Measurements from ENCODE around the gene HYDIN. TPM values are rescaled to one million over a fixed set of nuclear protein-coding genes. Genes with fewer than 3 reads are reported as not detected.

HYDIN gene
- total and polyA plus RNA-seq, 2 experiments from 2014 or later: 0.04 to 0.67 TPM

GRCh38 chr16:71264299-71264698 lies 33.8 kb upstream of the HYDIN start:
- Histone ChIP-seq H3K4me1 (ENCODE audit: insufficient read depth) (no peaks in the 10 kb centered on the region), H3K36me3 (replicated peaks; ENCODE audit: insufficient read depth, low read depth) (no peaks in the 10 kb centered on the region), H3K4me2 (no peak overlapping the region), H3K27me3 (no peaks in the 10 kb centered on the region), H3K9me2 (replicated peaks; ENCODE audit: insufficient read depth) (no peaks in the 10 kb centered on the region), H3K9me3 (ENCODE audit: low read depth) (no peaks in the 10 kb centered on the region), H3K27ac (no peak overlapping the region), H3K4me3 (no peak overlapping the region), H3K79me2 (no peaks in the 10 kb centered on the region), H2AFZ (no peak overlapping the region), H4K20me1 (ENCODE audit: insufficient read depth, poor library complexity, severe bottlenecking) (no peaks in the 10 kb centered on the region)
- 64% methylated on average over 3 of the region's 3 CpGs for WGBS (ENCODE audit: low lambda C conversion rate, missing lambda C conversion rate)
- no peak for TF ChIP-seq EZH2 (IDR thresholded peaks at IDR 0.05; ENCODE audit: borderline replicate concordance)
- no peak for TF ChIP-seq CTCF (IDR thresholded peaks at IDR 0.05; ENCODE audit: poor library complexity)
- TF ChIP-seq EZH2phosphoT487 (IDR thresholded peaks at IDR 0.05; ENCODE audit: low read depth, severe bottlenecking, unreplicated experiment): no peak
- DNase-seq (ENCODE audit: low spot score): no peak

- H3K36me3 ChIP-seq (replicated peaks; ENCODE audit: insufficient read depth, low read depth): no peaks in the 10 kb centered on the region
- no peaks in the 10 kb centered on the region for H3K9me3 ChIP-seq (ENCODE audit: low read depth)
- no peaks in the 10 kb centered on the region for H3K27me3 ChIP-seq
- no peak overlapping the region for H3K4me2 ChIP-seq
- TF ChIP-seq CTCF (IDR thresholded peaks at IDR 0.05; ENCODE audit: poor library complexity) (no peak), EZH2phosphoT487 (IDR thresholded peaks at IDR 0.05; ENCODE audit: low read depth, severe bottlenecking, unreplicated experiment) (no peak), EZH2 (IDR thresholded peaks at IDR 0.05; ENCODE audit: borderline replicate concordance) (no peak)
- H3K27ac ChIP-seq: no peak overlapping the region
- H3K4me1 ChIP-seq (ENCODE audit: insufficient read depth): no peaks in the 10 kb centered on the region
- no peak for DNase-seq (ENCODE audit: low spot score)
- H2AFZ ChIP-seq: no peak overlapping the region
- no peaks in the 10 kb centered on the region for H3K9me2 ChIP-seq (replicated peaks; ENCODE audit: insufficient read depth)
- no peak overlapping the region for H3K4me3 ChIP-seq
- no peaks in the 10 kb centered on the region for H3K79me2 ChIP-seq
- WGBS (ENCODE audit: low lambda C conversion rate, missing lambda C conversion rate): 86% methylated on average over 3 of the region's 3 CpGs
- H4K20me1 ChIP-seq (ENCODE audit: insufficient read depth, poor library complexity, severe bottlenecking): no peaks in the 10 kb centered on the region
Measured at GRCh38 chr16:71263582-71263981, 33.1 kb upstream of the HYDIN start.

- 89% methylated on average over 5 of the region's 5 CpGs for WGBS (ENCODE audit: low lambda C conversion rate, missing lambda C conversion rate)
- Histone ChIP-seq H3K4me3 (no peak overlapping the region), H3K9me3 (ENCODE audit: low read depth) (no peaks in the 10 kb centered on the region), H4K20me1 (ENCODE audit: insufficient read depth, poor library complexity, severe bottlenecking) (no peaks in the 10 kb centered on the region), H3K79me2 (no peaks in the 10 kb centered on the region), H3K36me3 (replicated peaks; ENCODE audit: insufficient read depth, low read depth) (no peaks in the 10 kb centered on the region), H2AFZ (no peak overlapping the region), H3K4me2 (no peak overlapping the region), H3K9me2 (replicated peaks; ENCODE audit: insufficient read depth) (no peaks in the 10 kb centered on the region), H3K27ac (no peak overlapping the region), H3K27me3 (peaks cover 4% of the 10 kb centered on the region), H3K4me1 (ENCODE audit: insufficient read depth) (no peaks in the 10 kb centered on the region)
- no peak for TF ChIP-seq EZH2phosphoT487 (IDR thresholded peaks at IDR 0.05; ENCODE audit: low read depth, severe bottlenecking, unreplicated experiment)
- no peak for TF ChIP-seq EZH2 (IDR thresholded peaks at IDR 0.05; ENCODE audit: borderline replicate concordance)
- no peak for TF ChIP-seq CTCF (IDR thresholded peaks at IDR 0.05; ENCODE audit: poor library complexity)
- no peak for DNase-seq (ENCODE audit: low spot score)
Measured at GRCh38 chr16:71262391-71262790, 31.9 kb upstream of the HYDIN start.

- no peaks in the 10 kb centered on the region for H3K36me3 ChIP-seq (replicated peaks; ENCODE audit: insufficient read depth, low read depth)
- peaks cover 4% of the 10 kb centered on the region for H3K27me3 ChIP-seq
- no peaks in the 10 kb centered on the region for H4K20me1 ChIP-seq (ENCODE audit: insufficient read depth, poor library complexity, severe bottlenecking)
- no peaks in the 10 kb centered on the region for H3K9me3 ChIP-seq (ENCODE audit: low read depth)
- TF ChIP-seq EZH2 (IDR thresholded peaks at IDR 0.05; ENCODE audit: borderline replicate concordance) (no peak), EZH2phosphoT487 (IDR thresholded peaks at IDR 0.05; ENCODE audit: low read depth, severe bottlenecking, unreplicated experiment) (no peak), CTCF (IDR thresholded peaks at IDR 0.05; ENCODE audit: poor library complexity) (no peak)
- H3K79me2 ChIP-seq: no peaks in the 10 kb centered on the region
- DNase-seq (ENCODE audit: low spot score): no peak
- H3K4me2 ChIP-seq: no peak overlapping the region
- no peaks in the 10 kb centered on the region for H3K9me2 ChIP-seq (replicated peaks; ENCODE audit: insufficient read depth)
- H3K4me1 ChIP-seq (ENCODE audit: insufficient read depth): no peaks in the 10 kb centered on the region
- H3K27ac ChIP-seq: no peak overlapping the region
- H2AFZ ChIP-seq: no peak overlapping the region
- H3K4me3 ChIP-seq: no peak overlapping the region
Measured at GRCh38 chr16:71260995-71261394, 30.5 kb upstream of the HYDIN start.
